Measurements from ENCODE around the gene SLC2A9.

Gene SLC2A9

DNA sequence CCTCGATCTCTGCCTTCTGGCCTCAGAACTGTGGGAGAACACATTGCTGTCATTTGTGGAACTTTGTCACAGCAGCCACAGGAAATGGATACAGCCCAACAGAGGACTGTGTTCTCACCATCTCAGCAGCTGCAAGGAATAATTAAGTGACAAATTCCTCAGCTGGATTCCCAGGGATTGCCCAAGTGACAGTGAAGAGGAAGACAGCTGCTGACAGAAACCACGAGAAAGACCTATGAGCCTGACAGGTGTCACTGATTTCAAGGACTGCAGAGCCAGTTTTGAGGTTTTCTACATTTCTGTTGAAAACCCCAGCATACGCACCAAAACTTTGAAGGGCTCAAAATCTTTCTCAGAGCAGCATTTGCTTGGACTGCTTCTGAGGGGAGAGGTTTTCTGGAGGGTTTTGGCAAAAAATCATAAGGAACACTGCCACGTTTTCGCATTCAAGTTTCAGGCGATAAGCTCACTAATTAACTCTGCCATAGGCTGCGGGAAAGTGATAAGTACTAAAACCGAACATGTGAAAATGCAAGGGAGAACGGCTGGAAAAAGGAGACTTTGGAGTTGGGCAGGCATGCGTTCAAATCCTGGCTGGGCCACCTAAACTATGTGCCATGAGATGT lies 151.0 kb downstream of the SLC2A9 start:
- no peaks in the 10 kb centered on the region for H3K36me3 ChIP-seq (ENCODE audit: control insufficient read depth, insufficient read depth, low read length)
- H3K9ac ChIP-seq (ENCODE audit: low read length): no peak overlapping the region
- no peak overlapping the region for H4K5ac ChIP-seq (ENCODE audit: low read length)
- H3K27ac ChIP-seq (ENCODE audit: low read depth, low read length): no peak overlapping the region
- H3K18ac ChIP-seq (ENCODE audit: low read length): no peak overlapping the region
- no peak overlapping the region for H4K8ac ChIP-seq (ENCODE audit: low read depth, low read length)
- H3K56ac ChIP-seq (ENCODE audit: low read length): no peak overlapping the region
- no peaks in the 10 kb centered on the region for H3K4me1 ChIP-seq (ENCODE audit: control insufficient read depth, low read depth, low read length)
- no peak overlapping the region for H3K4me3 ChIP-seq (ENCODE audit: low read length)
- no peak overlapping the region for H2BK120ac ChIP-seq (ENCODE audit: low read depth, low read length)
- H3K4ac ChIP-seq (ENCODE audit: low read depth, low read length): no peak overlapping the region
- no CpG with 5 or more reads among the region's 10 CpGs for WGBS (ENCODE audit: extremely low coverage, insufficient coverage, low lambda C conversion rate)
- H3K27me3 ChIP-seq (ENCODE audit: insufficient read depth, low read length, poor library complexity): no peaks in the 10 kb centered on the region
- H3K23ac ChIP-seq (ENCODE audit: low read length): no peak overlapping the region
- no peaks in the 10 kb centered on the region for H3K79me2 ChIP-seq (ENCODE audit: control insufficient read depth, insufficient read depth, low read length)
- H3K79me1 ChIP-seq (ENCODE audit: low read length): no peaks in the 10 kb centered on the region
- H2BK15ac ChIP-seq (replicated peaks; ENCODE audit: low read depth): no peak overlapping the region
- H3K4me2 ChIP-seq (ENCODE audit: low read length): no peak overlapping the region
- H2AK5ac ChIP-seq (ENCODE audit: low read length): no peak overlapping the region
- no peak overlapping the region for H2BK5ac ChIP-seq (ENCODE audit: low read length)
- DNase-seq: peak; percentile 81

DNA sequence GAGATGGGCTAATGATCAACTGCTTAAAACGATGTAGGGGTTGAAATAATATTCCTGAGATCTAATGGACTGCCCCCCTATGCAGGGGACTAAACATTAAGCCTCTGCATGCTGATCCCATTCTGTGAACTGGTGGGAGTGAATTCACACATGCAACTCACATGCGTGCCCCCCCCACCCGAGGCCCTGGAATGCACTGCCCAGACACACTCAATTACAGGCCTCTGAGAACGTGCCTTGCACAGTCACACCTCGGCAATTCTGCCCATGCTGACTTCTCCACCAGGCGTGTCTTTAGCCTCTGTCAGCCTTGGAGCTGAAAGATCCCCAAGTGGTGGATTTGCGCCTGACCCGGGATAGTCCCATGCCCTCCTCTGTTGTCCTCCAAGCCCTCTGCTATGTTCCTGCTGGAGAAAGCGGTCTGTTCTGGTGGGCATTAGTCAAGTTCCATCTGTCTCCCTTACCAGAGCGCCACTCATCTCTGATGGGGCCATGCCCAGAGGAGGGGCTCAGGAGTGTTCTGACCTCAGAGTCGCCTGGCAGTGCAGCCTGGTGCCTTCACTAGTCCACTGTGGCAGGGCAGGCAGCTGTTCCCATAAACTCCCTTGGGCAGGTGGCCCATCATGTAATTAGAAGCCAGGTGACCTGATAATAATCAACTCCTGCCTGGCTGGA lies 153.4 kb downstream of the SLC2A9 start:
- no peak overlapping the region for H3K4me2 ChIP-seq (ENCODE audit: low read length)
- H3K56ac ChIP-seq (ENCODE audit: low read length): no peak overlapping the region
- H3K23ac ChIP-seq (ENCODE audit: low read length): no peak overlapping the region
- no peak overlapping the region for H3K18ac ChIP-seq (ENCODE audit: low read length)
- no peak for DNase-seq
- no peaks in the 10 kb centered on the region for H3K27me3 ChIP-seq (ENCODE audit: insufficient read depth, low read length, poor library complexity)
- no peak overlapping the region for H2BK120ac ChIP-seq (ENCODE audit: low read depth, low read length)
- no peak overlapping the region for H3K9ac ChIP-seq (ENCODE audit: low read length)
- H3K36me3 ChIP-seq (ENCODE audit: control insufficient read depth, insufficient read depth, low read length): no peaks in the 10 kb centered on the region
- H3K27ac ChIP-seq (ENCODE audit: low read depth, low read length): no peak overlapping the region
- H2BK15ac ChIP-seq (replicated peaks; ENCODE audit: low read depth): no peak overlapping the region
- no peak overlapping the region for H4K8ac ChIP-seq (ENCODE audit: low read depth, low read length)
- H3K79me2 ChIP-seq (ENCODE audit: control insufficient read depth, insufficient read depth, low read length): no peaks in the 10 kb centered on the region
- no peak overlapping the region for H2AK5ac ChIP-seq (ENCODE audit: low read length)
- H3K4me1 ChIP-seq (ENCODE audit: control insufficient read depth, low read depth, low read length): no peaks in the 10 kb centered on the region
- H3K79me1 ChIP-seq (ENCODE audit: low read length): no peaks in the 10 kb centered on the region
- no peak overlapping the region for H4K5ac ChIP-seq (ENCODE audit: low read length)
- no peak overlapping the region for H2BK5ac ChIP-seq (ENCODE audit: low read length)
- no CpG with 5 or more reads among the region's 11 CpGs for WGBS (ENCODE audit: extremely low coverage, insufficient coverage, low lambda C conversion rate)
- H3K4me3 ChIP-seq (ENCODE audit: low read length): no peak overlapping the region
- no peak overlapping the region for H3K4ac ChIP-seq (ENCODE audit: low read depth, low read length)

DNA sequence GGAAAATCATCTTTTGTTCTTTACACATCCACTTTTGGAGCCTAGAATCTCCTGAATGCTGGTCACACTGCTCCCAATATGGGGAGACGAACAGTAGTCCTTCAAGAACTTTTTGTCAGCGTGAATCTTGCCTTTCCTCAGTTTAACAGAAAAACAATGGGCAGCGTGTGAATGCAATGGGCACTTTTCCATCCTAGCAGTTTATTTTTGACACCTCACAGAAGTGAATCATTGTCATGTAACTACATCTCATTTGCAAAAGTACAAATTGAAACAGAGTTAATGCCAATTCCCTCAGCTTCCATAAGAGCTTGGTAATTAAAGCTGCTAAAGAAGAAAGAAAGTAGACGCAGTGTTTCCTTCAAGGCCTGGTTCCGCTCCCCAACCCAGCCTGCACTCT lies 154.4 kb downstream of the SLC2A9 start:
- WGBS (ENCODE audit: extremely low coverage, insufficient coverage, low lambda C conversion rate): no CpG with 5 or more reads among the region's 5 CpGs
- no peaks in the 10 kb centered on the region for H3K27me3 ChIP-seq (ENCODE audit: insufficient read depth, low read length, poor library complexity)
- no peaks in the 10 kb centered on the region for H3K36me3 ChIP-seq (ENCODE audit: control insufficient read depth, insufficient read depth, low read length)
- H3K23ac ChIP-seq (ENCODE audit: low read length): no peak overlapping the region
- no peak overlapping the region for H2BK15ac ChIP-seq (replicated peaks; ENCODE audit: low read depth)
- no peak overlapping the region for H2BK120ac ChIP-seq (ENCODE audit: low read depth, low read length)
- H3K9ac ChIP-seq (ENCODE audit: low read length): no peak overlapping the region
- no peaks in the 10 kb centered on the region for H3K79me1 ChIP-seq (ENCODE audit: low read length)
- H3K56ac ChIP-seq (ENCODE audit: low read length): no peak overlapping the region
- no peak overlapping the region for H3K18ac ChIP-seq (ENCODE audit: low read length)
- no peak overlapping the region for H4K5ac ChIP-seq (ENCODE audit: low read length)
- no peak overlapping the region for H3K4me2 ChIP-seq (ENCODE audit: low read length)
- H3K4me1 ChIP-seq (ENCODE audit: control insufficient read depth, low read depth, low read length): no peaks in the 10 kb centered on the region
- no peak overlapping the region for H2BK5ac ChIP-seq (ENCODE audit: low read length)
- H4K8ac ChIP-seq (ENCODE audit: low read depth, low read length): no peak overlapping the region
- H3K27ac ChIP-seq (ENCODE audit: low read depth, low read length): no peak overlapping the region
- DNase-seq: no peak
- no peak overlapping the region for H2AK5ac ChIP-seq (ENCODE audit: low read length)
- H3K4ac ChIP-seq (ENCODE audit: low read depth, low read length): no peak overlapping the region
- no peaks in the 10 kb centered on the region for H3K79me2 ChIP-seq (ENCODE audit: control insufficient read depth, insufficient read depth, low read length)
- no peak overlapping the region for H3K4me3 ChIP-seq (ENCODE audit: low read length)

GRCh38 chr4:9861561-9861960 lies 159.7 kb downstream of the SLC2A9 start:
- no CpG with 5 or more reads among the region's 3 CpGs for WGBS (ENCODE audit: extremely low coverage, insufficient coverage, low lambda C conversion rate)

GRCh38 chr4:9859810-9860209 lies 161.5 kb downstream of the SLC2A9 start:
- Histone ChIP-seq H3K9ac (ENCODE audit: low read length) (no peak overlapping the region), H2AK5ac (ENCODE audit: low read length) (no peak overlapping the region), H3K18ac (ENCODE audit: low read length) (no peak overlapping the region), H4K8ac (ENCODE audit: low read depth, low read length) (no peak overlapping the region), H2BK120ac (ENCODE audit: low read depth, low read length) (no peak overlapping the region), H3K79me1 (ENCODE audit: low read length) (no peaks in the 10 kb centered on the region), H3K56ac (ENCODE audit: low read length) (no peak overlapping the region), H3K36me3 (ENCODE audit: control insufficient read depth, insufficient read depth, low read length) (no peaks in the 10 kb centered on the region), H3K27ac (ENCODE audit: low read depth, low read length) (no peak overlapping the region), H3K23ac (ENCODE audit: low read length) (no peak overlapping the region), H3K4me1 (ENCODE audit: control insufficient read depth, low read depth, low read length) (no peaks in the 10 kb centered on the region), H3K79me2 (ENCODE audit: control insufficient read depth, insufficient read depth, low read length) (no peaks in the 10 kb centered on the region), H3K4me3 (ENCODE audit: low read length) (no peak overlapping the region), H3K4me2 (ENCODE audit: low read length) (no peak overlapping the region), H3K4ac (ENCODE audit: low read depth, low read length) (no peak overlapping the region), H3K27me3 (ENCODE audit: insufficient read depth, low read length, poor library complexity) (no peaks in the 10 kb centered on the region), H2BK5ac (ENCODE audit: low read length) (no peak overlapping the region), H2BK15ac (replicated peaks; ENCODE audit: low read depth) (no peak overlapping the region), H4K5ac (ENCODE audit: low read length) (no peak overlapping the region)
- no CpG with 5 or more reads among the region's 6 CpGs for WGBS (ENCODE audit: extremely low coverage, insufficient coverage, low lambda C conversion rate)
- no peak for DNase-seq

More at GRCh38 chr4:9861561-9861960, 159.7 kb downstream of the SLC2A9 start:
- Histone ChIP-seq H4K5ac (ENCODE audit: low read length) (no peak overlapping the region), H3K4ac (ENCODE audit: low read depth, low read length) (no peak overlapping the region), H3K79me2 (ENCODE audit: control insufficient read depth, insufficient read depth, low read length) (no peaks in the 10 kb centered on the region), H3K23ac (ENCODE audit: low read length) (no peak overlapping the region), H3K18ac (ENCODE audit: low read length) (no peak overlapping the region), H2BK15ac (replicated peaks; ENCODE audit: low read depth) (no peak overlapping the region), H3K4me1 (ENCODE audit: control insufficient read depth, low read depth, low read length) (no peaks in the 10 kb centered on the region), H2AK5ac (ENCODE audit: low read length) (no peak overlapping the region), H2BK5ac (ENCODE audit: low read length) (no peak overlapping the region), H3K4me2 (ENCODE audit: low read length) (no peak overlapping the region), H3K4me3 (ENCODE audit: low read length) (no peak overlapping the region), H4K8ac (ENCODE audit: low read depth, low read length) (no peak overlapping the region), H3K27ac (ENCODE audit: low read depth, low read length) (no peak overlapping the region), H3K56ac (ENCODE audit: low read length) (no peak overlapping the region), H3K36me3 (ENCODE audit: control insufficient read depth, insufficient read depth, low read length) (no peaks in the 10 kb centered on the region), H2BK120ac (ENCODE audit: low read depth, low read length) (no peak overlapping the region), H3K9ac (ENCODE audit: low read length) (no peak overlapping the region), H3K27me3 (ENCODE audit: insufficient read depth, low read length, poor library complexity) (no peaks in the 10 kb centered on the region), H3K79me1 (ENCODE audit: low read length) (no peaks in the 10 kb centered on the region)
- DNase-seq: no peak

- Histone ChIP-seq H3K4me2 (ENCODE audit: low read length) (no peak overlapping the region), H3K27me3 (ENCODE audit: insufficient read depth, low read length, poor library complexity) (no peaks in the 10 kb centered on the region), H3K4ac (ENCODE audit: low read depth, low read length) (no peak overlapping the region), H3K18ac (ENCODE audit: low read length) (no peak overlapping the region), H2BK120ac (ENCODE audit: low read depth, low read length) (no peak overlapping the region), H3K79me2 (ENCODE audit: control insufficient read depth, insufficient read depth, low read length) (no peaks in the 10 kb centered on the region), H4K5ac (ENCODE audit: low read length) (no peak overlapping the region), H2AK5ac (ENCODE audit: low read length) (no peak overlapping the region), H2BK15ac (replicated peaks; ENCODE audit: low read depth) (no peak overlapping the region), H3K23ac (ENCODE audit: low read length) (no peak overlapping the region), H3K9ac (ENCODE audit: low read length) (no peak overlapping the region), H3K36me3 (ENCODE audit: control insufficient read depth, insufficient read depth, low read length) (no peaks in the 10 kb centered on the region), H4K8ac (ENCODE audit: low read depth, low read length) (no peak overlapping the region), H3K56ac (ENCODE audit: low read length) (no peak overlapping the region), H2BK5ac (ENCODE audit: low read length) (no peak overlapping the region), H3K4me1 (ENCODE audit: control insufficient read depth, low read depth, low read length) (no peaks in the 10 kb centered on the region), H3K4me3 (ENCODE audit: low read length) (no peak overlapping the region), H3K27ac (ENCODE audit: low read depth, low read length) (no peak overlapping the region), H3K79me1 (ENCODE audit: low read length) (no peaks in the 10 kb centered on the region)
- no CpG with 5 or more reads among the region's 2 CpGs for WGBS (ENCODE audit: extremely low coverage, insufficient coverage, low lambda C conversion rate)
- DNase-seq: no peak
Measured at GRCh38 chr4:9849538-9849920, 171.8 kb downstream of the SLC2A9 start.
